ENCODE measurements around the gene CDH1. TPM values are rescaled to one million over a fixed set of nuclear protein-coding genes. Genes with fewer than 3 reads are reported as not detected.

The CDH1 gene
- total RNA-seq, 1 experiment from 2014 or later: 65.8 TPM

DNA sequence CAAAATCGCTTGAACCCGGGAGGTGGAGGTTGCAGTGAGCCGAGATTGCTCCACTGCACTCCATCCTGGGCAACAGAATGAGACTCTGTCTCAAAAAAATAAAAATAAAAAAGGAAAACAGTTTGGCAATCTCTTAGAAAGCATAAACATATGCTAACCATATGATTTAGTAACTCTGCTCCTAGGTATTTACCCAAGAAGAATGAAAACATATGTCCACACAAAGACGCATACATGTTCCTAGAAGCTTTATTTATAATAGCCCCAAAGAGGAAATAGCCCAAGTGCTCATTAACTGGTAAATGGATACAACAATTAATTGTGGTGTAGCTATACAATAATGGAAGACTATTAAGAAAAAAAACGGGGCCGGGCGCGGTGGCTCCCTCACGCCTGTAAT, 18.5 kb upstream of the CDH1 start:
- Histone ChIP-seq H3K4me3 (ENCODE audit: low read depth in 2 of 2, low read length in 2 of 2) (no peak overlapping the region), H3K9me3 (ENCODE audit: control insufficient read depth, insufficient read depth, low read depth, low read length) (no peaks in the 10 kb centered on the region), H3K4me1 (ENCODE audit: control insufficient read depth, insufficient read depth, low read length) (no peaks in the 10 kb centered on the region), H3K27me3 (ENCODE audit: control insufficient read depth, insufficient read depth, low read length) (no peaks in the 10 kb centered on the region), H3K27ac (ENCODE audit: low read length) (no peak overlapping the region), H3K36me3 (ENCODE audit: control insufficient read depth, insufficient read depth, low read length) (no peaks in the 10 kb centered on the region)
- no peak for DNase-seq (ENCODE audit: low read depth, low spot score)
- BruUV-seq (replicated peaks): no TSS peak
- POLR2A ChIA-PET: no interaction called here
- in situ Hi-C loops (cut with HindIII; ENCODE audit: low pct_unique_long_range_greater_than_20kb, low sequenced_read_pairs): no loop called here
- intact Hi-C loops (cut with micrococcal nuclease; ENCODE audit: unreplicated experiment): no loop called here
- CTCF ChIA-PET: interaction anchor here (0.6 kb wide), 1 partner anchor 273 kb away, joined by 3 read pairs; no protein-coding TSS in a partner anchor
- TF ChIP-seq POLR2AphosphoS5 (IDR thresholded peaks at IDR 0.05; ENCODE audit: low read depth, low read length): no peak
- TF ChIP-seq REST (IDR thresholded peaks at IDR 0.05; ENCODE audit: insufficient read depth in 1 of 2, low read depth in 2 of 2, low read length in 1 of 2): no peak
- TF ChIP-seq SIN3A (IDR thresholded peaks at IDR 0.05; ENCODE audit: borderline replicate concordance, insufficient read depth, low read depth, low read length): no peak
- TF ChIP-seq TCF7L2 (IDR thresholded peaks at IDR 0.05; ENCODE audit: low read depth, low read length): no peak
- TF ChIP-seq, protein P1, sequence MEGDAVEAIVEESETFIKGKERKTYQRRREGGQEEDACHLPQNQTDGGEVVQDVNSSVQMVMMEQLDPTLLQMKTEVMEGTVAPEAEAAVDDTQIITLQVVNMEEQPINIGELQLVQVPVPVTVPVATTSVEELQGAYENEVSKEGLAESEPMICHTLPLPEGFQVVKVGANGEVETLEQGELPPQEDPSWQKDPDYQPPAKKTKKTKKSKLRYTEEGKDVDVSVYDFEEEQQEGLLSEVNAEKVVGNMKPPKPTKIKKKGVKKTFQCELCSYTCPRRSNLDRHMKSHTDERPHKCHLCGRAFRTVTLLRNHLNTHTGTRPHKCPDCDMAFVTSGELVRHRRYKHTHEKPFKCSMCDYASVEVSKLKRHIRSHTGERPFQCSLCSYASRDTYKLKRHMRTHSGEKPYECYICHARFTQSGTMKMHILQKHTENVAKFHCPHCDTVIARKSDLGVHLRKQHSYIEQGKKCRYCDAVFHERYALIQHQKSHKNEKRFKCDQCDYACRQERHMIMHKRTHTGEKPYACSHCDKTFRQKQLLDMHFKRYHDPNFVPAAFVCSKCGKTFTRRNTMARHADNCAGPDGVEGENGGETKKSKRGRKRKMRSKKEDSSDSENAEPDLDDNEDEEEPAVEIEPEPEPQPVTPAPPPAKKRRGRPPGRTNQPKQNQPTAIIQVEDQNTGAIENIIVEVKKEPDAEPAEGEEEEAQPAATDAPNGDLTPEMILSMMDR (IDR thresholded peaks at IDR 0.05): no peak
- no peak for ATAC-seq

DNA sequence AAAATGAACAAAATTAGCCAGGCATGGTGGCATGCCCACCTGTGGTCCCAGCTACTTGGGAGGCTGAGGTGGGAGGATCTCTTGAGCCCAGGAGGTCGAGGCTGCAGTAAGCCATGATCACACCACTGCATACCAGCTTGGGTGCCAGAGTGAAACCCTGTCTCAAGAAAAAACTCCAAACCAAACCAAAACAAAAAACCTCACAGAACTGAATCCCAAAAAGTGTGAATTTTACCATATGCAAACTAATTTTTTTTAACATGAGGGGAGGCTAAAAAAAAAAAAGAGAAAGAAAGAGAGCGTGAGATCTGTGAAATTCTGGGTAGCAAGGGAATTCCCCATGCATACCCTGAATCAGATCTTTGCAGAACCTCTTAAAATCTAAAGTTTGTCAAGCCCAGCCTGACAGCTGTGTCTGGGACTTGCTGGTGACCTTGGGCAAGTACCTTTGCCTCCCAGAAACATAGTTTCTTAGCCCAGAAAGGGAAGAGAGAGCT, 17.1 kb upstream of the CDH1 start:
- Histone ChIP-seq H3K27me3 (ENCODE audit: control insufficient read depth, insufficient read depth, low read length) (no peaks in the 10 kb centered on the region), H3K27ac (ENCODE audit: low read length) (no peak overlapping the region), H3K4me1 (ENCODE audit: control insufficient read depth, insufficient read depth, low read length) (no peaks in the 10 kb centered on the region), H3K36me3 (ENCODE audit: control insufficient read depth, insufficient read depth, low read length) (no peaks in the 10 kb centered on the region), H3K9me3 (ENCODE audit: control insufficient read depth, insufficient read depth, low read depth, low read length) (no peaks in the 10 kb centered on the region), H3K4me3 (ENCODE audit: low read depth in 2 of 2, low read length in 2 of 2) (no peak overlapping the region)
- CTCF ChIA-PET: no interaction called here
- in situ Hi-C loops (cut with HindIII; ENCODE audit: low pct_unique_long_range_greater_than_20kb, low sequenced_read_pairs) (no loop called here), intact Hi-C loops (cut with micrococcal nuclease; ENCODE audit: unreplicated experiment) (no loop called here)
- POLR2A ChIA-PET: interaction anchor here (0.8 kb wide), 1 partner anchor 30 kb away, joined by 6 read pairs; no protein-coding TSS in a partner anchor
- DNase-seq (ENCODE audit: low read depth, low spot score) (no peak), ATAC-seq (no peak)
- TF ChIP-seq POLR2AphosphoS5 (IDR thresholded peaks at IDR 0.05; ENCODE audit: low read depth, low read length) (no peak), REST (IDR thresholded peaks at IDR 0.05; ENCODE audit: insufficient read depth in 1 of 2, low read depth in 2 of 2, low read length in 1 of 2) (no peak), SIN3A (IDR thresholded peaks at IDR 0.05; ENCODE audit: borderline replicate concordance, insufficient read depth, low read depth, low read length) (no peak), TCF7L2 (IDR thresholded peaks at IDR 0.05; ENCODE audit: low read depth, low read length) (no peak)
- TF ChIP-seq, protein P1 (IDR thresholded peaks at IDR 0.05): no peak
- BruUV-seq (replicated peaks): no TSS peak

All from Panc1 (cell line).